ENCODE data around the gene ZNF653.

DNA sequence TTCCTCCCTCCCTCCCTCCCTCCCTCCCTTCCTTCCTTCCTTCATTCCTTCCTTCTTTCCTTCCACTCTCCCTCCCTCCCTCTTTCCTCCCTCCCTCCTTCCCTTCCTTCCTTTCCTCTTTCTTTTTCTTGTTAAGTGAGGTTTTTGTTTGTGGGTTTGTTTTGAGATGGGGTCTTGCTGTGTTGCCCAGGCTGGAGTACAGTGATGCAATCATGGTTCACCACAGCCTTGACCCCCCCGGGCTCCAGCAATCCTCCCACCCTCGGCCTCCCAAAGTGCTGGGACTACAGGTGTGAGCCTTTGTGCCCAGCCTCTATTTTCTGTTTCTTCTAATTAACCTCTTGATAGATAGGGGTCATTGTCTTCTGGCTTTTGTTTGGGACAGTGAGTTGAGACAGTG is 44.2 kb downstream of the ZNF653 start:
- no peak for TF ChIP-seq POLR2A (IDR thresholded peaks at IDR 0.05)
- TF ChIP-seq, protein P1, sequence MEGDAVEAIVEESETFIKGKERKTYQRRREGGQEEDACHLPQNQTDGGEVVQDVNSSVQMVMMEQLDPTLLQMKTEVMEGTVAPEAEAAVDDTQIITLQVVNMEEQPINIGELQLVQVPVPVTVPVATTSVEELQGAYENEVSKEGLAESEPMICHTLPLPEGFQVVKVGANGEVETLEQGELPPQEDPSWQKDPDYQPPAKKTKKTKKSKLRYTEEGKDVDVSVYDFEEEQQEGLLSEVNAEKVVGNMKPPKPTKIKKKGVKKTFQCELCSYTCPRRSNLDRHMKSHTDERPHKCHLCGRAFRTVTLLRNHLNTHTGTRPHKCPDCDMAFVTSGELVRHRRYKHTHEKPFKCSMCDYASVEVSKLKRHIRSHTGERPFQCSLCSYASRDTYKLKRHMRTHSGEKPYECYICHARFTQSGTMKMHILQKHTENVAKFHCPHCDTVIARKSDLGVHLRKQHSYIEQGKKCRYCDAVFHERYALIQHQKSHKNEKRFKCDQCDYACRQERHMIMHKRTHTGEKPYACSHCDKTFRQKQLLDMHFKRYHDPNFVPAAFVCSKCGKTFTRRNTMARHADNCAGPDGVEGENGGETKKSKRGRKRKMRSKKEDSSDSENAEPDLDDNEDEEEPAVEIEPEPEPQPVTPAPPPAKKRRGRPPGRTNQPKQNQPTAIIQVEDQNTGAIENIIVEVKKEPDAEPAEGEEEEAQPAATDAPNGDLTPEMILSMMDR (IDR thresholded peaks at IDR 0.05): no peak

All from Peyer's patch (tissue), 4 donors.